ENCODE data around the gene ANKRD11. TPM values are rescaled to one million over a fixed set of nuclear protein-coding genes. Genes with fewer than 3 reads are reported as not detected.

Gene ANKRD11
- total and polyA plus RNA-seq, 2 donors, result 51.2 to 73.3 TPM

GRCh38 chr16:89498839-89499238, 8.5 kb upstream of the ANKRD11 start:
- Histone ChIP-seq H3K4me3 (ENCODE audit: low read depth, low read length) (no peak overlapping the region), H3K27ac (ENCODE audit: low read depth) (no peak overlapping the region), H3K36me3 (ENCODE audit: insufficient read depth) (no peaks in the 10 kb centered on the region), H3K4me1 (ENCODE audit: insufficient read depth) (no peaks in the 10 kb centered on the region)
- DNase-seq (ENCODE audit: extremely low spot score), result no peak
- WGBS, result 50% methylated on average over 10 of the region's 10 CpGs

GRCh38 chr16:89495121-89495520, 4.8 kb upstream of the ANKRD11 start:
- Histone ChIP-seq H3K4me1 (ENCODE audit: insufficient read depth) (no peaks in the 10 kb centered on the region), H3K36me3 (ENCODE audit: insufficient read depth) (no peaks in the 10 kb centered on the region), H3K27ac (ENCODE audit: low read depth) (no peak overlapping the region), H3K4me3 (ENCODE audit: low read depth, low read length) (no peak overlapping the region)
- 74% methylated on average over 3 of the region's 3 CpGs for WGBS
- no peak for DNase-seq (ENCODE audit: extremely low spot score)

GRCh38 chr16:89493776-89494175, 3.4 kb upstream of the ANKRD11 start:
- Histone ChIP-seq H3K27ac (ENCODE audit: low read depth) (no peak overlapping the region), H3K4me3 (ENCODE audit: low read depth, low read length) (no peak overlapping the region), H3K4me1 (ENCODE audit: insufficient read depth) (no peaks in the 10 kb centered on the region), H3K36me3 (ENCODE audit: insufficient read depth) (no peaks in the 10 kb centered on the region)
- no peak for DNase-seq (ENCODE audit: extremely low spot score)
- 65% methylated on average over 5 of the region's 5 CpGs for WGBS

GRCh38 chr16:89491974-89492687, 1.8 kb upstream of the ANKRD11 start:
- DNase-seq (ENCODE audit: extremely low spot score), result no peak
- Histone ChIP-seq H3K4me3 (ENCODE audit: low read depth, low read length) (peak overlapping the region; percentile 68), H3K4me1 (ENCODE audit: insufficient read depth) (no peaks in the 10 kb centered on the region), H3K27ac (ENCODE audit: low read depth) (no peak overlapping the region), H3K36me3 (ENCODE audit: insufficient read depth) (no peaks in the 10 kb centered on the region)
- 83% methylated on average over 24 of the region's 24 CpGs for WGBS

- Histone ChIP-seq H3K4me3 (ENCODE audit: low read depth, low read length) (peak overlapping the region; percentile 68), H3K4me1 (ENCODE audit: insufficient read depth) (no peaks in the 10 kb centered on the region), H3K27ac (ENCODE audit: low read depth) (peak overlapping the region; percentile 84), H3K36me3 (ENCODE audit: insufficient read depth) (no peaks in the 10 kb centered on the region)
- DNase-seq (ENCODE audit: extremely low spot score), result no peak
- 2% methylated on average over 22 of the region's 22 CpGs for WGBS
Observed at GRCh38 chr16:89491238-89491869, 993 bp upstream of the ANKRD11 start.

GRCh38 chr16:89489898-89490438, 393 bp downstream of the ANKRD11 start:
- Histone ChIP-seq H3K27ac (ENCODE audit: low read depth) (peak overlapping the region; percentile 97), H3K4me3 (ENCODE audit: low read depth, low read length) (peak overlapping the region; percentile 100), H3K4me1 (ENCODE audit: insufficient read depth) (no peaks in the 10 kb centered on the region), H3K36me3 (ENCODE audit: insufficient read depth) (no peaks in the 10 kb centered on the region)
- WGBS, result under 1% methylated on average over 81 of the region's 81 CpGs
- no peak for DNase-seq (ENCODE audit: extremely low spot score)

GRCh38 chr16:89489040-89489897, 1.1 kb downstream of the ANKRD11 start:
- H3K4me1 ChIP-seq (ENCODE audit: insufficient read depth), result no peaks in the 10 kb centered on the region
- peak overlapping the region; percentile 97 for H3K27ac ChIP-seq (ENCODE audit: low read depth)
- WGBS, result under 1% methylated on average over 71 of the region's 71 CpGs
- peak overlapping the region; percentile 100 for H3K4me3 ChIP-seq (ENCODE audit: low read depth, low read length)
- no peaks in the 10 kb centered on the region for H3K36me3 ChIP-seq (ENCODE audit: insufficient read depth)
- DNase-seq (ENCODE audit: extremely low spot score), result peak; percentile 73

- Histone ChIP-seq H3K4me3 (ENCODE audit: low read depth, low read length) (no peak overlapping the region), H3K4me1 (ENCODE audit: insufficient read depth) (peaks cover 4% of the 10 kb centered on the region), H3K27ac (ENCODE audit: low read depth) (no peak overlapping the region), H3K36me3 (ENCODE audit: insufficient read depth) (no peaks in the 10 kb centered on the region)
- DNase-seq (ENCODE audit: extremely low spot score), result no peak
- 29% methylated on average over 4 of the region's 4 CpGs for WGBS
Observed at GRCh38 chr16:89485701-89486246, 4.6 kb downstream of the ANKRD11 start.

GRCh38 chr16:89484923-89485679, 5.3 kb downstream of the ANKRD11 start:
- no peak overlapping the region for H3K4me3 ChIP-seq (ENCODE audit: low read depth, low read length)

GRCh38 chr16:89484041-89484501, 6.3 kb downstream of the ANKRD11 start:
- Histone ChIP-seq H3K4me3 (ENCODE audit: low read depth, low read length) (no peak overlapping the region), H3K27ac (ENCODE audit: low read depth) (no peak overlapping the region), H3K4me1 (ENCODE audit: insufficient read depth) (peaks cover 4% of the 10 kb centered on the region), H3K36me3 (ENCODE audit: insufficient read depth) (no peaks in the 10 kb centered on the region)
- 70% methylated on average over 5 of the region's 5 CpGs for WGBS
- no peak for DNase-seq (ENCODE audit: extremely low spot score)

More at GRCh38 chr16:89484923-89485679, 5.3 kb downstream of the ANKRD11 start:
- H3K4me1 ChIP-seq (ENCODE audit: insufficient read depth), result peaks cover 4% of the 10 kb centered on the region
- H3K36me3 ChIP-seq (ENCODE audit: insufficient read depth), result no peaks in the 10 kb centered on the region
- no peak overlapping the region for H3K27ac ChIP-seq (ENCODE audit: low read depth)
- WGBS, result 72% methylated on average over 11 of the region's 11 CpGs
- DNase-seq (ENCODE audit: extremely low spot score), result no peak

- no peaks in the 10 kb centered on the region for H3K36me3 ChIP-seq (ENCODE audit: insufficient read depth)
- peaks cover 4% of the 10 kb centered on the region for H3K4me1 ChIP-seq (ENCODE audit: insufficient read depth)
- 54% methylated on average over 5 of the region's 5 CpGs for WGBS
- H3K27ac ChIP-seq (ENCODE audit: low read depth), result no peak overlapping the region
- DNase-seq (ENCODE audit: extremely low spot score), result no peak
- no peak overlapping the region for H3K4me3 ChIP-seq (ENCODE audit: low read depth, low read length)
Observed at GRCh38 chr16:89482817-89483205, 7.5 kb downstream of the ANKRD11 start.

- no peak overlapping the region for H3K27ac ChIP-seq (ENCODE audit: low read depth)
- H3K4me1 ChIP-seq (ENCODE audit: insufficient read depth), result peaks cover 4% of the 10 kb centered on the region
- H3K36me3 ChIP-seq (ENCODE audit: insufficient read depth), result no peaks in the 10 kb centered on the region
- no peak for DNase-seq (ENCODE audit: extremely low spot score)
- WGBS, result 62% methylated on average over 14 of the region's 14 CpGs
- H3K4me3 ChIP-seq (ENCODE audit: low read depth, low read length), result no peak overlapping the region
Observed at GRCh38 chr16:89482150-89482816, 8.1 kb downstream of the ANKRD11 start.
